GM10266 (cell line): ENCODE data around the gene ZBTB42.

Experiments used
- DNase-seq: peaks from one replicate; pipeline ENCODE4 v3.0.0; 2012; ENCODE audit errors: extremely low spot score
- CTCF ChIP-seq: IDR thresholded peaks from 2 replicates; pipeline ENCODE4 v1.5.1; 2012; ENCODE audit warnings: mild to moderate bottlenecking, low read depth; ENCODE audit not compliant: control insufficient read depth, insufficient read depth; ENCODE audit errors: missing control alignments

Gene ZBTB42

GRCh38 chr14:104844306-104845032 lies 43.6 kb downstream of the ZBTB42 start:
- no peak for TF ChIP-seq CTCF
- DNase-seq: no peak

- TF ChIP-seq CTCF: no peak
- no peak for DNase-seq
Observed at GRCh38 chr14:104845033-104845666, 44.2 kb downstream of the ZBTB42 start.

- TF ChIP-seq CTCF: no peak
- no peak for DNase-seq
Observed at GRCh38 chr14:104845834-104846441, 45.0 kb downstream of the ZBTB42 start.

- no peak for DNase-seq
- no peak for TF ChIP-seq CTCF
Observed at GRCh38 chr14:104852280-104852663, 51.4 kb downstream of the ZBTB42 start.
